IgD-negative memory B cell (primary cell): ENCODE results near the gene RTN4. TPM values are rescaled to one million over a fixed set of nuclear protein-coding genes. Genes with fewer than 3 reads are reported as not detected.

Experiments
- H3K27ac Mint-ChIP-seq, 3 donors: one replicate each; pipeline ENCODE4 v1.8.0; 2020 to 2022; ENCODE audit warnings: mild to moderate bottlenecking in 3 of 3, mixed read lengths in 3 of 3, moderate library complexity in 1 of 3
- H3K27me3 Mint-ChIP-seq: one replicate; pipeline ENCODE4 v1.8.0; 2021; ENCODE audit warnings: mixed read lengths
- H3K36me3 Mint-ChIP-seq: one replicate; pipeline ENCODE4 v1.8.0; 2020; ENCODE audit warnings: mild to moderate bottlenecking, mixed read lengths
- H3K4me1 Mint-ChIP-seq, 3 donors: one replicate each; pipeline ENCODE4 v1.8.0; 2020 to 2022; ENCODE audit warnings: mixed read lengths in 3 of 3, mild to moderate bottlenecking in 1 of 3
- H3K4me3 Mint-ChIP-seq, 4 donors: one replicate each; pipeline ENCODE4 v1.8.0; 2020 to 2022; ENCODE audit warnings: mild to moderate bottlenecking in 4 of 4, mixed read lengths in 4 of 4, moderate library complexity in 3 of 4
- H3K9me3 Mint-ChIP-seq, 3 donors: one replicate each; pipeline ENCODE4 v1.8.0; 2020 to 2021; ENCODE audit warnings: mixed read lengths in 3 of 3, mild to moderate bottlenecking in 1 of 3
- polyA plus RNA-seq: library from polyadenylated mRNA; unstranded; fragments of 300-500 nt; fragmentation: Illumina TruSeq; gene quantifications from one replicate; pipeline ENCODE4 v1.2.3, GENCODE V29; 2021

The RTN4 gene
- polyA plus RNA-seq, 1 donor from 2014 or later: 50.9 TPM

GRCh38 chr2:54956111-54956627 lies 94.1 kb downstream of the RTN4 start:
- Mint-ChIP-seq H3K27ac (no peak overlapping the region), H3K9me3 (no peaks in the 10 kb centered on the region), H3K4me3 (no peak overlapping the region), H3K36me3 (peaks cover 15% of the 10 kb centered on the region), H3K4me1 (peaks cover 0 to 2% (median 1%) of the 10 kb centered on the region in 3 donors), H3K27me3 (no peaks in the 10 kb centered on the region)

- Mint-ChIP-seq H3K36me3 (peaks cover 17% of the 10 kb centered on the region), H3K27ac (no peak overlapping the region), H3K4me1 (no peaks in the 10 kb centered on the region), H3K4me3 (no peak overlapping the region), H3K27me3 (no peaks in the 10 kb centered on the region), H3K9me3 (no peaks in the 10 kb centered on the region)
Measured at GRCh38 chr2:54955358-54956110, 94.7 kb downstream of the RTN4 start.

DNA sequence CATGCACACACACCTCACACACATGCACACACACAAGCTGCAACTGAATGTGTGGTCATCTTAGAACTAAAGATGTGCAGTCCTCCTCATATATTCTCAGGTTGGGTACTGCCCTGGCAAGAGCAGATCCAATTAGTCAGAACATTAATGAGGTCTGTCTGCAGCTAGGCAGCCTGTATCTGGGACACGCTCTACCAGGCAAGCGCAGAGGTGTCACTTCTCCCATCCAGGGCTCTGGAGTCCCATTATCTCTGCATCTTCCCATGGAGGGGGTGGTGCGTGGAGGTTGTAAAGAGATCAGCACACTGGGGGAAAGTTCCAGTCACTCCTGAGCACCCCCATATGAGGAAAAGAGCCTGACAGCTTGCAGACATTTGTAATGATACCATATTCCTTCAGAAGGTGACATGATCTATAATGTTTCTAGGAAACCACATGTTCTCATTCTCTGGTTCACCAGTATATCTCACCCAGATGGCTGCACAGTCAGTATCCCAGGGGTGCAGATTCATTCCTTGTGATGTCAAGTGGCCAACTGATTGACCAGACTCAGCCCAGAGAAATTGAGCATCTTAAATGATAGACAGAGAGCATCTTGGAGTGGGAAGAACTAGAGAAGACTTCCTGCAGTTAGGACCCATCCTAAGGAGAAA lies 95.4 kb downstream of the RTN4 start:
- H3K4me3 Mint-ChIP-seq: no peak overlapping the region
- H3K4me1 Mint-ChIP-seq: no peaks in the 10 kb centered on the region
- peaks cover 16% of the 10 kb centered on the region for H3K36me3 Mint-ChIP-seq
- H3K27ac Mint-ChIP-seq: no peak overlapping the region
- H3K27me3 Mint-ChIP-seq: no peaks in the 10 kb centered on the region
- no peaks in the 10 kb centered on the region for H3K9me3 Mint-ChIP-seq

DNA sequence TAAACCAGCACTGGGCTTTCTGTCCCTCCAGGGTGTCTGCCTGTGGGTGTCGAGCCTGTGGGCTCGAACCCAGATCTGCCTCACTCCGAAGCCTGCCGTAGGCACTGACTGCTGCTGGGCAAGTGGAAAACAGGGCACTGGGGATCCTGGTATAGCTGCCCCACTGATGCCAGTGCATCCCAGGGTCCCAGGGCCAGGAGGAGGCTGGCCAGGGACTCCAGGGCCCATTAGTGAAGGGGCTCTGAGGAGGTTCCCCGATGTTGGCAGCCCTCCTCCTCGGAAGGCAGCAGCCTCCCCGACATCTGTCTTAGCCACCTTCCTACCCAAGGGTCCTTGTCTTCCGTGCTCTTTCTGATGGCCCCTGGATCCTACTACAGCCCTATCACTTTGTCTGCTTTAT lies 96.1 kb downstream of the RTN4 start:
- peaks cover 18% of the 10 kb centered on the region for H3K36me3 Mint-ChIP-seq

DNA sequence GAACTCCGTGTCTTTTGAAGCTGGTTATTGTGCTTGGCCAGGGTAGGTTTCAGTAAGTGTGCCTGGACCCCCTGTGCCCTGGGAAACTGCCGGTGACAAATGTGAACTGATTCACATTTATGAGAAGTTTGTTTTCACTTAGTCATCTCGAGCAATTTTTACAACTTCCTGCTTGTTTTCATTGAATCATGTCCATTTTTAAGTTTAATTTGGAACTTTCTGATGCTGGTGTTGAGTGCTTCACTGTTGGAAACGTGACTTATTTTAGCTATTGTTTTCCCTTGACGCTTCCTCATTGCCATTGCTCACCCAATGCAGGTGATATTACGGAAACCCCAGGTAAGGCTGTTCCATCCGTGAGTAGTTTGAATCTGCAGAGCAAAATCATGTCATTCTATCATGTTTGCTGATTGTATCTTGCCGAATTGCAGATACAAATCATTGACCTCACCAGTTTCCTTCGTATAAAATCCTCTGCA lies 97.2 kb downstream of the RTN4 start:
- no peaks in the 10 kb centered on the region for H3K27me3 Mint-ChIP-seq
- no peak overlapping the region for H3K27ac Mint-ChIP-seq
- H3K4me3 Mint-ChIP-seq: no peak overlapping the region
- H3K4me1 Mint-ChIP-seq: no peaks in the 10 kb centered on the region
- H3K36me3 Mint-ChIP-seq: peaks cover 20% of the 10 kb centered on the region
- no peaks in the 10 kb centered on the region for H3K9me3 Mint-ChIP-seq

More for the DNA sequence above, 96.1 kb downstream of the RTN4 start:
- no peak overlapping the region for H3K4me3 Mint-ChIP-seq
- no peaks in the 10 kb centered on the region for H3K9me3 Mint-ChIP-seq
- H3K27me3 Mint-ChIP-seq: no peaks in the 10 kb centered on the region
- no peak overlapping the region for H3K27ac Mint-ChIP-seq
- no peaks in the 10 kb centered on the region for H3K4me1 Mint-ChIP-seq

DNA sequence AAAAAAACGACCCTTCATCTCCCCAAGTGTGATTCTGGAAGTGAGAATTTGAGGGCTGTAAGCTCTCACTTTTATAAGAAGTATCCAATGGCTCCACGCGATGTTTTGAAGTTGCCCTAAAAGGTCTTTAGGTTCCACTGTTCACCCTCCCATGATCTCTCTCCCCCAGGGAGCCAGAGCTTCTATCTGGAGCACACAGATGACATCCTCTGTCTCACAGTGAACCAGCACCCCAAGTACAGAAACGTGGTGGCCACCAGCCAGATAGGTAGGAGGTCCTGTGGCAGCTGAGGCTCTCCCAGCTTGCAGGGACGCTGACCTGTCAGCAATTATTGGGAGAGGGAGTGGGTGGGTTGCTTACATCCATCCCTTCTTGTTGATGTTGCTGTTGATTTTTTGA lies 97.8 kb downstream of the RTN4 start:
- Mint-ChIP-seq H3K9me3 (no peaks in the 10 kb centered on the region), H3K27ac (no peak overlapping the region), H3K36me3 (peaks cover 18% of the 10 kb centered on the region), H3K4me3 (no peak overlapping the region), H3K4me1 (no peaks in the 10 kb centered on the region), H3K27me3 (no peaks in the 10 kb centered on the region)

DNA sequence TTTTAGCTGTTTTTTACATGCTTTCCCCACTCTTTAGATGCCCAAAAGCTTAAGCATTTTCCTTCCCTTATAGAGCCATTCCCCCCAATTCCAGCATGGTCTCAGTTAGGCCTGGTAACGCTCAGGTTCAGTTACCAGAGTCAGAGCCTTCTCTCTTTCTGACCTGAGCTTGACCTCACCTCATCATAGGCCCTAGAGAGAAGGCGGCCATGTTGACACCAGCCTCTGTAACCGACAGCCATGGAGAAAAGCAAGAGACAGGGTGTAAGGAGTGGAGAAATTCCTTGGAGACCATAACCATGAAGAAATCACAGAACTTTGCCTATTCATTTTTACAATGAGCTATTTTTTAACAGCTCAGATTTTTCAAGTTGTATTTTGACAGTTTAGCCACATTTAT lies 99.4 kb downstream of the RTN4 start:
- Mint-ChIP-seq H3K27ac (no peak overlapping the region), H3K4me1 (no peaks in the 10 kb centered on the region), H3K27me3 (no peaks in the 10 kb centered on the region), H3K4me3 (no peak overlapping the region), H3K9me3 (no peaks in the 10 kb centered on the region), H3K36me3 (peaks cover 15% of the 10 kb centered on the region)

GRCh38 chr2:54949431-54949830 lies 100.8 kb downstream of the RTN4 start:
- Mint-ChIP-seq H3K27me3 (no peaks in the 10 kb centered on the region), H3K27ac (no peak overlapping the region), H3K9me3 (no peaks in the 10 kb centered on the region), H3K4me1 (no peaks in the 10 kb centered on the region), H3K36me3 (peaks cover 15% of the 10 kb centered on the region), H3K4me3 (no peak overlapping the region)

GRCh38 chr2:54948120-54948519 lies 102.1 kb downstream of the RTN4 start:
- H3K9me3 Mint-ChIP-seq: no peaks in the 10 kb centered on the region
- H3K27me3 Mint-ChIP-seq: no peaks in the 10 kb centered on the region
- H3K4me1 Mint-ChIP-seq: no peaks in the 10 kb centered on the region
- no peak overlapping the region for H3K27ac Mint-ChIP-seq
- H3K36me3 Mint-ChIP-seq: peaks cover 15% of the 10 kb centered on the region
- H3K4me3 Mint-ChIP-seq: no peak overlapping the region

- Mint-ChIP-seq H3K27me3 (no peaks in the 10 kb centered on the region), H3K36me3 (peaks cover 15% of the 10 kb centered on the region), H3K27ac (no peak overlapping the region), H3K4me3 (no peak overlapping the region), H3K9me3 (no peaks in the 10 kb centered on the region), H3K4me1 (no peaks in the 10 kb centered on the region)
Measured at GRCh38 chr2:54947646-54948045, 102.6 kb downstream of the RTN4 start.

- no peaks in the 10 kb centered on the region for H3K4me1 Mint-ChIP-seq
- no peaks in the 10 kb centered on the region for H3K27me3 Mint-ChIP-seq
- H3K4me3 Mint-ChIP-seq: no peak overlapping the region
- H3K36me3 Mint-ChIP-seq: peaks cover 13% of the 10 kb centered on the region
- no peak overlapping the region for H3K27ac Mint-ChIP-seq
- H3K9me3 Mint-ChIP-seq: no peaks in the 10 kb centered on the region
Measured at GRCh38 chr2:54947136-54947535, 103.1 kb downstream of the RTN4 start.

DNA sequence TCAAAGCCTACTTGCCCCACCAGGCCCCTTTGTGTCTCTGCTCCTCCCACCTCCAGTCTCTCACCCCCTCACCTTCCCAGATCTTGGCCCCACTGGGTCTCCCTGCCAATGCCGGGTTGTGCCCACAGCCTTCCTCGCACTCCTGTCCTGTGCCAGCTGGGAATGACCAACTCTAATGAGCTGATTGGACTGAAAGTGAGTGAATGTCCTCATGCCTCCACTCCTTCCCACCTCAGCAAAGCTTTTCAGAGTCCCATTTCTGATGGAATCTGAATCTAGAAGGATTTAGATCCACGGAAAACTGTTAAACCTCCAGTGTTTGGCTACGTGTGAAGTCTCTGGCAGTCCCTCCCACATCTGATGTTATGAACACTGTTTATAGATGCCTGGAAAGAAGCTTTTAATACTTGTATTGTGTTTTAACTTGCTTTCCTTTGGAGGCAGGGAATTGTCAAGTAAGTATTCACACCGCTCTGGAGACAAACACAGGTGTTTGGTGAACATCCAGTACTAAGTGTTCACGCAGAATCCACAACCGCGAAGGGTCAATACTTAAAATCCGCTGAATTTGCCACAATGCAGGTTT lies 103.9 kb downstream of the RTN4 start:
- Mint-ChIP-seq H3K9me3 (no peaks in the 10 kb centered on the region), H3K4me1 (no peaks in the 10 kb centered on the region), H3K36me3 (peaks cover 8% of the 10 kb centered on the region), H3K4me3 (no peak overlapping the region), H3K27ac (peak overlapping the region in 1 of 3 donors; percentile 90), H3K27me3 (no peaks in the 10 kb centered on the region)

DNA sequence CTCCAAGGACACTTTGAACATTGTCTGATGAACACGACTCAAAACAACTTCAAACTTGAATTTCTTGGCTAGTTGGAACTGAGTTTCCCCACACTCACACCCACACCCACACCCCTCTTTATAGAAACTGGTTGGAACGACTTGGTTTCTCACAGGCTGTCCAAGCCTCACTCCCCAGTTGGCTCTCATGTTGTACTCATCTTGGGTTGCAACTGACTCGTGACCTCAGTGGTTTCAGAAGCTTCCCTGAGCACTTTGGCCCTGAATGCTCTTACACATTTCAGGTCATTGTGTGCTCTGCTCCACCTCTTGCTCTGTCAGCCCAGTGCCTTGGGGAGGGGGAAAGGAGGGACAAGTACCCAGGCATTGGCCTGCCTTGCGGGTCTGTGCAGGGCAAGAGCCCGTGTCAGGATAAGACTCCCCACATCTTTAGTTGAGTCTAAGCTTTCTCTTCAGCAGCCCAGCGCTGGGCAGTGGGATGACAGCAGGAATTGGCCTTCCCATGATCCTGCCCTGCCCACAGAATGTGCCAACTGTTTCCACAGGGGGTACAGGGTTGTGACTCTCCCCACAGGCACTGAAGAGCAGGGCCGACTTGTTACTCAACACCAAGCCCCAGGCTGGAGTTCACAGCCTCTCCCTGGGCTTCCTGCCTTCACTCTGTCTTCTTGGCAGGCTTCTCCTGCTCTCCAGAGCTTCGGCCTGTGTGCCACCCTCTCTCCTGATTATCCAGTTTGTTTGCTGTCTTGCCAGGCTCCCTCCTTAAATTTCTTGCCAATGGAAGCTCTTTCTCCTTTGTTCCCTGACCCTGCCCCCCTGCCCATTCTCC lies 104.6 kb downstream of the RTN4 start:
- Mint-ChIP-seq H3K27me3 (no peaks in the 10 kb centered on the region), H3K27ac (peak overlapping the region in 2 of 3 donors; percentile 64 to 90), H3K4me3 (peak overlapping the region in 1 of 4 donors; percentile 30), H3K4me1 (no peaks in the 10 kb centered on the region), H3K9me3 (no peaks in the 10 kb centered on the region), H3K36me3 (peaks cover 6% of the 10 kb centered on the region)

DNA sequence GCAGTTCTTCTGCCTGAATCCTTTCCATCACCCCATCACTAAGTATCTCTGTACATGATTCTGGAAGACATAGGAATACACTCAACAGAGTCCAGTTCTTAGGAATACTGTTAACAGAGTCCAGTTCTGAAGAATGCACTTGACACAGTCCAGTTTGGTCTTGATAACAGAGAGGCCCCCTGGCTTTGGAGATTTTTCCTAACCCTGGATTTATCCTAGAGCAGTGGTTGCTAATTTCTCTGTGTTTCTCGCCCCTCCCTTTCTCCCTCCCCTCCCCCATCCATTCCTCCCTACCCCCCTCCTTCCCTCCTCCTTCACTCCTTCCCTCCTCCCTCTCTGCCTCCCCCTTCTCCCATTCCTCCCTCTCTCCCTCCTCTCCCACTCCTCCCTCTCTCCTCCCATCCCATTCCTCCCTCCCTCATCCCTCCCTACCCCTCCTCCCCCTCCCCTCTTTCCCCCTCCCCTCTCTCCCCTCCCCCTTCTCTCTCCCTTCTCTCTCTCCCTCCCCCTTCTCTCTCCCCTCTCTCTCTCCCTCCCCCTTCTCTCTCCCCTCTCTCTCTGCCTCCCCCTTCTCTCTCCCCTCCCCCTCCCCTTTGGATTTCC lies 105.4 kb downstream of the RTN4 start:
- Mint-ChIP-seq H3K4me3 (no peak overlapping the region), H3K36me3 (peaks cover 4% of the 10 kb centered on the region), H3K27me3 (no peaks in the 10 kb centered on the region), H3K27ac (peak overlapping the region in 1 of 3 donors; percentile 64), H3K4me1 (no peaks in the 10 kb centered on the region), H3K9me3 (no peaks in the 10 kb centered on the region)
